Measurements from ENCODE around the gene ATG7.

DNA sequence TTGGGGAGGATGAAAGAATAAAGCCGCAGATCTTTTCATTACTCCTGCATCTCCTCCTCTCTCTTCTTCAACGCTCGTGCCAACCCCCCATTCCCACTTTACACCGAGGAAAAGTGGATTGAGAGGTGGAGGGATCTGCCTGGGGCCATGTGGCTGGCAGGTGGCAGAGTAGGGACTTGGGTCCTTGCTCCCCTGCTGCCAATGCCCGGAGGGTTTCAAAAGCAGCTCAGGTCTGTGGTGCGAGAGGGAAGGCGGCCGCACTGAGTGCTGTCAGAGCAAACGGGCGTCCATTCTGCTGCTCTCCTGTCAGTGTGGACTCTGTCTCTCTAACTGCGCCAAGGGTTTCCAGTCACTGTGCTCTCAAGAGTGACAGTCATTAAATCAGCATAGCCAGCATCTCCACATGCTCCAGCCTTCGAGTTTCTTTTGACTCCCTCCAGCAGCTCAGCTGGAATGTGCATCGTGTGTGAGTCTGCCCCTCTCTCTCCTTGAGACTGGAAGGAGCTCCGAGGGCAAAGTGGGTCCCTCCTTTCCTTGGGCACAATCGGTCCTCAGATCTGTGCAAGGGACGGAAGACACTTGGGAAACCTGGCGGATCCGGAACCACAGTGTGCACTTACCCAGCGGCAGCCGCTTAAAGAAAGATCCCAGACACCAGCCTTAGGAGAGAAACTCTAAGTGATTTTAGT lies 302.9 kb downstream of the ATG7 start:
- TF ChIP-seq POLR2A (IDR thresholded peaks at IDR 0.05): no peak
- TF ChIP-seq, protein P1, sequence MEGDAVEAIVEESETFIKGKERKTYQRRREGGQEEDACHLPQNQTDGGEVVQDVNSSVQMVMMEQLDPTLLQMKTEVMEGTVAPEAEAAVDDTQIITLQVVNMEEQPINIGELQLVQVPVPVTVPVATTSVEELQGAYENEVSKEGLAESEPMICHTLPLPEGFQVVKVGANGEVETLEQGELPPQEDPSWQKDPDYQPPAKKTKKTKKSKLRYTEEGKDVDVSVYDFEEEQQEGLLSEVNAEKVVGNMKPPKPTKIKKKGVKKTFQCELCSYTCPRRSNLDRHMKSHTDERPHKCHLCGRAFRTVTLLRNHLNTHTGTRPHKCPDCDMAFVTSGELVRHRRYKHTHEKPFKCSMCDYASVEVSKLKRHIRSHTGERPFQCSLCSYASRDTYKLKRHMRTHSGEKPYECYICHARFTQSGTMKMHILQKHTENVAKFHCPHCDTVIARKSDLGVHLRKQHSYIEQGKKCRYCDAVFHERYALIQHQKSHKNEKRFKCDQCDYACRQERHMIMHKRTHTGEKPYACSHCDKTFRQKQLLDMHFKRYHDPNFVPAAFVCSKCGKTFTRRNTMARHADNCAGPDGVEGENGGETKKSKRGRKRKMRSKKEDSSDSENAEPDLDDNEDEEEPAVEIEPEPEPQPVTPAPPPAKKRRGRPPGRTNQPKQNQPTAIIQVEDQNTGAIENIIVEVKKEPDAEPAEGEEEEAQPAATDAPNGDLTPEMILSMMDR (IDR thresholded peaks at IDR 0.05): no peak
